Measurements from ENCODE around the gene TNFSF9. TPM values are rescaled to one million over a fixed set of nuclear protein-coding genes. Genes with fewer than 3 reads are reported as not detected.
"Not testable (repeated sequence)": the region's sequence is repeated elsewhere in the genome, so short reads cannot be mapped to it uniquely, and the experiment has no call there.

Gene TNFSF9
- total RNA-seq, 1 donor from 2014 or later: 5.5 TPM

GRCh38 chr19:6540918-6541689 lies 10.3 kb downstream of the TNFSF9 start:
- H3K4me3 ChIP-seq (ENCODE audit: low read depth, low read length): no peak overlapping the region
- H3K36me3 ChIP-seq (ENCODE audit: control insufficient read depth, insufficient read depth, low read length): no peaks in the 10 kb centered on the region
- FAIRE-seq (no peak), DNase-seq (ENCODE audit: low read depth) (peak; percentile 73)
- no peaks in the 10 kb centered on the region for H3K27me3 ChIP-seq (ENCODE audit: control insufficient read depth, insufficient read depth, low read length)
- TF ChIP-seq CTCF (IDR thresholded peaks at IDR 0.05; ENCODE audit: insufficient read depth, low read length, severe bottlenecking): no peak

GRCh38 chr19:6543866-6544347 lies 13.1 kb downstream of the TNFSF9 start:
- Histone ChIP-seq H3K4me3 (ENCODE audit: low read depth, low read length) (no peak overlapping the region), H3K36me3 (ENCODE audit: control insufficient read depth, insufficient read depth, low read length) (no peaks in the 10 kb centered on the region), H3K27me3 (ENCODE audit: control insufficient read depth, insufficient read depth, low read length) (no peaks in the 10 kb centered on the region)
- FAIRE-seq (no peak), DNase-seq (ENCODE audit: low read depth) (no peak)
- no peak for TF ChIP-seq CTCF (IDR thresholded peaks at IDR 0.05; ENCODE audit: insufficient read depth, low read length, severe bottlenecking)

- not testable (repeated sequence) for FAIRE-seq; H3K27me3 ChIP-seq (ENCODE audit: control insufficient read depth, insufficient read depth, low read length); H3K36me3 ChIP-seq (ENCODE audit: control insufficient read depth, insufficient read depth, low read length); DNase-seq (ENCODE audit: low read depth); H3K4me3 ChIP-seq (ENCODE audit: low read depth, low read length)
Observed at GRCh38 chr19:6550679-6551078, 19.9 kb downstream of the TNFSF9 start.

GRCh38 chr19:6551091-6551490 lies 20.3 kb downstream of the TNFSF9 start:
- H3K36me3 ChIP-seq (ENCODE audit: control insufficient read depth, insufficient read depth, low read length): no peaks in the 10 kb centered on the region
- DNase-seq (ENCODE audit: low read depth) (no peak), FAIRE-seq (peak; percentile 40)
- H3K4me3 ChIP-seq (ENCODE audit: low read depth, low read length): no peak overlapping the region
- TF ChIP-seq CTCF (IDR thresholded peaks at IDR 0.05; ENCODE audit: insufficient read depth, low read length, severe bottlenecking): no peak
- no peaks in the 10 kb centered on the region for H3K27me3 ChIP-seq (ENCODE audit: control insufficient read depth, insufficient read depth, low read length)

GRCh38 chr19:6551607-6552450 lies 21.0 kb downstream of the TNFSF9 start:
- H3K4me3 ChIP-seq (ENCODE audit: low read depth, low read length): no peak overlapping the region
- no peaks in the 10 kb centered on the region for H3K27me3 ChIP-seq (ENCODE audit: control insufficient read depth, insufficient read depth, low read length)
- H3K36me3 ChIP-seq (ENCODE audit: control insufficient read depth, insufficient read depth, low read length): no peaks in the 10 kb centered on the region
- FAIRE-seq: no peak
- DNase-seq (ENCODE audit: low read depth): no peak
- no peak for TF ChIP-seq CTCF (IDR thresholded peaks at IDR 0.05; ENCODE audit: insufficient read depth, low read length, severe bottlenecking)

- Histone ChIP-seq H3K27me3 (ENCODE audit: control insufficient read depth, insufficient read depth, low read length) (no peaks in the 10 kb centered on the region), H3K36me3 (ENCODE audit: control insufficient read depth, insufficient read depth, low read length) (no peaks in the 10 kb centered on the region), H3K4me3 (ENCODE audit: low read depth, low read length) (no peak overlapping the region)
- no peak for TF ChIP-seq CTCF (IDR thresholded peaks at IDR 0.05; ENCODE audit: insufficient read depth, low read length, severe bottlenecking)
- no peak for FAIRE-seq
- no peak for DNase-seq (ENCODE audit: low read depth)
Observed at GRCh38 chr19:6556043-6556449, 25.2 kb downstream of the TNFSF9 start.

Measured in bronchial epithelial cell (primary cell).